LNCAP (cell line): ENCODE measurements around the gene FAM163A.

ENCODE experiments used
- CTCF ChIP-seq: fragments of 450-650 bp; IDR thresholded peaks from 2 replicates; pipeline ENCODE4 v1.5.1; 2017; ENCODE audit warnings: mild to moderate bottlenecking

FAM163A gene

DNA sequence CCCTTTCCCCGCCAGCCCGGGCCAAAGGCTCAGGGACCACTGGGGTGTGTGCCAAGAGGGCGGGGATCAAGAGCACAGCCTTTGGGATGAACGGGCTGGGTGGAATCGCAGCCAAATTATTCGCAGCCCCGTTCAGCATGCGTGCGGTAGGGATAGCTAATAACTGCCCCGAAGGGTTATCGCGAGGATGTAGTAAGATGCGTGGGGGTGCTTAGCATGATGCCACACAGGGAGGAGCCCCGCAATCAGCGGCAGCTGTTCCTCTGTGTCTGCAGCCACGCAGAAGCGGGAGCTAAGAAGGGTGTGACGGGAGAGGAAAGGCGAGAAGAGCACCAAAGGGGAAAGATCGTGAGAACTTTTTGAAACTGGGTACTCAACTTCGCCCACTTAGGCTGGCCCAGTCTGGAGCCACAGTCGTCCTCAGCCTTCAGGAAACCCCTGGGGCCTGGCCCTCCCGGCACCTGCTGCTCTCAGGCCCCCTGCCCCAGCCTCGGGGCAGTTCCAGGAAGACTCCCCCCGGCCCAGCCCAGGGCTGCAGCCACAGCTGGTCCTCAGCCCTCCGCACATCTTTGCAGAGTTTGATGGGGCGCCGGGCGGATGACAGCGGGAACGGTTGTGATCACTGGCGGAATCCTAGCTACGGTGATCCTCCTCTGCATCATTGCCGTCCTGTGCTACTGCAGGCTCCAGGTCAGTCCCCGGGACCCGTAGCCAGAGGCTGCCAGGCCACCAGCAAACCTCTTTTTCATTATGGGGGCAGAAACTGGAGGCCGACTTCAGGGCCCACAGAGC, 69.6 kb downstream of the FAM163A start:
- no peak for TF ChIP-seq CTCF

- TF ChIP-seq CTCF: no peak
Observed at GRCh38 chr1:179813626-179814545, 70.8 kb downstream of the FAM163A start.

GRCh38 chr1:179814546-179814838, 71.4 kb downstream of the FAM163A start:
- TF ChIP-seq CTCF: no peak

- TF ChIP-seq CTCF: no peak
Observed at GRCh38 chr1:179815641-179816040, 72.5 kb downstream of the FAM163A start.

DNA sequence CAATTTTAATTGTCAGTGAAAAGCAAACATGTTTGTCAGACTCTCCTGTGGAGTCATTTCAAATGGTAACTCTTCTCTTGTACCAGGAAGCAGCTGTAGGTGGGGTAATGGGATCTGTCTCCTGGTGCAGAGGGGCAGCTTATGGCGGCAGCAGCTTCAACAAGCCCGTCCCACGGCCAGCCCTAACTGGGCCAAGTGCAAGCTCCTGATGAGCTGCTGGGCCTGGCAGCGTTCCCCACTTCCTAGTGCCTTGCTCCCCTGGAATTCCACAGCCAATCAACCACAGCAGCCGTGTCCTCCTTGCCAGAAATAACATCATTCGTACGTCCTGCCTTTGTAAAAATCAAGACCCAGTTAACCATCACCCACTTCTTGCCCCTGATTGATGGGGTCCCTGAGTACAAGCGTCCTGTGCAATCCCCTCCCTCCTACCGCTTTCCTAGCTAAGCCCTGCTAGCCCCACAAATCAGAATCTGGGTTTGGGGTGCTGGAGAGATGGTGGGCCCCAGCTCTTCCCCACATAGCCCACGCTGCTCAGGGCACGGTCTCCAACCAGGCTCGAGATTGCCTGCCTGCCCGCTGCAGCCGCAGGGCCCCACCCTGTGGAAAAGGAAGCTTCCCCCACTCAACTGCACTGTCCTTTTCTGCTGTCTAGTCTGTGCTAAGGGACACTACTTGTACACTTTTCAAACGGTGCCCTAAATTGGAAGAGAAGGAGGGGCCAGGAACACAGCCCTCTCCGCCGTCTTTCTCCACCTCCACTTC, 73.3 kb downstream of the FAM163A start:
- TF ChIP-seq CTCF: no peak

GRCh38 chr1:179817056-179817455, 74.0 kb downstream of the FAM163A start:
- TF ChIP-seq CTCF: no peak

GRCh38 chr1:179817789-179818188, 74.7 kb downstream of the FAM163A start:
- TF ChIP-seq CTCF: no peak
